Left colon (tissue), 2 donors: ENCODE measurements around the gene LRRC25. TPM values are rescaled to one million over a fixed set of nuclear protein-coding genes. Genes with fewer than 3 reads are reported as not detected.

ENCODE experiments used
- microRNA-seq, 2 donors: library from miRNA; unstranded; fragments of <30 nt; microRNA quantifications; one replicate each; pipeline versions ENCODE4 v1.1.0 to v1.2.0, GENCODE V29; 2020
- total RNA-seq, 2 donors: library from RNA; stranded (reverse); fragmentation: NEBNext Ultra II Directional; extraction: Animal tissue kit (Norgen Biotek cat#: 25700); gene quantifications; one replicate each; pipeline ENCODE4 v1.2.1, GENCODE V29; 2021
- donor health status: DM: no; HTN: no; CAD: no.
- donor health status: DM: yes; HTN: yes; CAD: no.

Gene LRRC25
- total RNA-seq, 2 donors from 2014 or later, result 0.79 to 5.1 TPM

Small RNAs within 50 kb of the gene (microRNA-seq; reads per million reads assigned to microRNA genes)
- gene MIR3189, result 0 to 0.53 reads per million in 2 donors

Other genes with a start within 250 kb of the LRRC25 start
- 10 to 100 TPM; 37.4 to 41.1 TPM for gene PIK3R2, start 244.5 kb downstream of the LRRC25 start, total RNA-seq
- gene IFI30, start 223.8 kb downstream of the LRRC25 start, total RNA-seq, result 10 to 100 TPM; 47.5 to 79.3 TPM
- 10 to 100 TPM in 1 of 2 donors, 1 to 10 TPM in 1; 9.9 to 15.4 TPM for gene MPV17L2, start 204.4 kb downstream of the LRRC25 start, total RNA-seq
- 1 to 10 TPM; 6.3 to 6.9 TPM for gene RAB3A, start 193.6 kb downstream of the LRRC25 start, total RNA-seq
- 1 to 10 TPM; 2.5 to 4.3 TPM for gene PDE4C, start 171.2 kb downstream of the LRRC25 start, total RNA-seq
- gene IQCN, start 123.2 kb downstream of the LRRC25 start, total RNA-seq, result 1 to 10 TPM; 4.3 to 6.1 TPM
- 100 to 1,000 TPM; 361 to 374 TPM for gene JUND, start 116.0 kb downstream of the LRRC25 start, total RNA-seq
- 100 to 1,000 TPM; 106 to 148 TPM for gene LSM4, start 74.5 kb downstream of the LRRC25 start, total RNA-seq
- gene PGPEP1, start 57.0 kb downstream of the LRRC25 start, total RNA-seq, result 100 to 1,000 TPM; 105 to 109 TPM
- 10 to 100 TPM; 32.2 to 87.6 TPM for gene GDF15, start 11.5 kb downstream of the LRRC25 start, total RNA-seq
- gene SSBP4, start 21.8 kb upstream of the LRRC25 start, total RNA-seq, result 10 to 100 TPM; 37.4 to 50.7 TPM
- 10 to 100 TPM; 14.1 to 15.1 TPM for gene ISYNA1, start 40.5 kb upstream of the LRRC25 start, total RNA-seq
- gene ELL, start 124.4 kb upstream of the LRRC25 start, total RNA-seq, result 10 to 100 TPM; 18.1 to 19.1 TPM
- 100 to 1,000 TPM; 174 to 197 TPM for gene FKBP8, start 146.0 kb upstream of the LRRC25 start, total RNA-seq
- 10 to 100 TPM; 63.7 to 72.4 TPM for gene KXD1, start 160.2 kb upstream of the LRRC25 start, total RNA-seq
- 100 to 1,000 TPM; 798 to 822 TPM for gene UBA52, start 174.2 kb upstream of the LRRC25 start, total RNA-seq
- gene REX1BD, start 191.2 kb upstream of the LRRC25 start, total RNA-seq, result 10 to 100 TPM; 49.2 to 53.4 TPM
- gene CRLF1, start 209.2 kb upstream of the LRRC25 start, total RNA-seq, result 1 to 10 TPM; 1.3 to 2.4 TPM
- gene TMEM59L, start 215.2 kb upstream of the LRRC25 start, total RNA-seq, result 1 to 10 TPM in 1 of 2 donors, under 1 TPM in 1; 0.40 to 1.1 TPM
- 10 to 100 TPM in 1 of 2 donors, 1 to 10 TPM in 1; 8.5 to 10.1 TPM for gene KLHL26, start 239.4 kb upstream of the LRRC25 start, total RNA-seq